Measurements from ENCODE around the gene MYPOP. TPM values are rescaled to one million over a fixed set of nuclear protein-coding genes. Genes with fewer than 3 reads are reported as not detected.

Gene MYPOP
- total and polyA plus RNA-seq, 11 donors: 7.9 to 16.0 (median 9.8) TPM

GRCh38 chr19:45878043-45878794 is 24.2 kb downstream of the MYPOP start:
- Histone ChIP-seq H3K36me3 (no peaks in the 10 kb centered on the region), H3K4me3 (no peak overlapping the region), H3K4me1 (peaks cover 0 to 29% (median 17%) of the 10 kb centered on the region in 12 donors), H3K9me3 (no peaks in the 10 kb centered on the region), H3K27ac (no peak overlapping the region), H3K27me3 (peaks cover 0 to 13% (median 0%) of the 10 kb centered on the region in 9 donors)
- TF ChIP-seq CTCF (IDR thresholded peaks at IDR 0.05): no peak
- TF ChIP-seq POLR2A (IDR thresholded peaks at IDR 0.05): no peak
- ATAC-seq (peak in 1 of 4 donors; percentile 21), DNase-seq (peak in 1 of 5 donors; percentile 13)
- intact Hi-C loops (cut with DNase I): no loop called here
- WGBS, 4 donors: 80 to 88% (median 82%) methylated on average over 10 to 11 of the region's 11 CpGs

GRCh38 chr19:45876411-45877197 is 25.8 kb downstream of the MYPOP start:
- peak; percentile 46 to 73 (median 62) for DNase-seq
- no peaks in the 10 kb centered on the region for H3K36me3 ChIP-seq

GRCh38 chr19:45876161-45876410 is 26.3 kb downstream of the MYPOP start:
- H3K36me3 ChIP-seq: no peaks in the 10 kb centered on the region
- H3K4me3 ChIP-seq: peak overlapping the region in 2 of 12 donors; percentile 19 to 43
- DNase-seq (no peak), ATAC-seq (peak in 1 of 4 donors; percentile 12)
- H3K4me1 ChIP-seq: peaks cover 0 to 18% (median 11%) of the 10 kb centered on the region in 12 donors
- 56 to 66% (median 60%) methylated on average over 4 of the region's 4 CpGs for WGBS, 4 donors
- intact Hi-C loops (cut with DNase I): no loop called here
- TF ChIP-seq CTCF (IDR thresholded peaks at IDR 0.05): no peak
- no peak for TF ChIP-seq POLR2A (IDR thresholded peaks at IDR 0.05)
- peak overlapping the region in 6 of 12 donors; percentile 17 to 83 (median 66) for H3K27ac ChIP-seq
- H3K27me3 ChIP-seq: peaks cover 0 to 13% (median 0%) of the 10 kb centered on the region in 9 donors
- no peaks in the 10 kb centered on the region for H3K9me3 ChIP-seq

More at GRCh38 chr19:45876411-45877197, 25.8 kb downstream of the MYPOP start:
- H3K4me3 ChIP-seq: peak overlapping the region in 11 of 12 donors; percentile 14 to 47 (median 35)
- WGBS, 4 donors: 15 to 31% (median 18%) methylated on average over 29 to 41 of the region's 41 CpGs
- ATAC-seq: peak in 3 of 4 donors; percentile 33 to 83 (median 52)
- intact Hi-C loops (cut with DNase I): no loop called here
- no peaks in the 10 kb centered on the region for H3K9me3 ChIP-seq
- H3K4me1 ChIP-seq: peaks cover 0 to 18% (median 11%) of the 10 kb centered on the region in 12 donors
- peak overlapping the region in 11 of 12 donors; percentile 16 to 83 (median 62) for H3K27ac ChIP-seq
- peaks cover 0 to 13% (median 0%) of the 10 kb centered on the region in 9 donors for H3K27me3 ChIP-seq
- no peak for TF ChIP-seq POLR2A (IDR thresholded peaks at IDR 0.05)
- no peak for TF ChIP-seq CTCF (IDR thresholded peaks at IDR 0.05)

- 87 to 95% (median 91%) methylated on average over 7 of the region's 7 CpGs for WGBS, 4 donors
- H3K27me3 ChIP-seq: peaks cover 0 to 13% (median 0%) of the 10 kb centered on the region in 9 donors
- no peak overlapping the region for H3K27ac ChIP-seq
- no peaks in the 10 kb centered on the region for H3K36me3 ChIP-seq
- H3K4me3 ChIP-seq: no peak overlapping the region
- no peaks in the 10 kb centered on the region for H3K9me3 ChIP-seq
- ATAC-seq (no peak), DNase-seq (peak in 1 of 5 donors; percentile 5)
- intact Hi-C loops (cut with DNase I): no loop called here
- H3K4me1 ChIP-seq: peaks cover 0 to 18% (median 11%) of the 10 kb centered on the region in 12 donors
- no peak for TF ChIP-seq CTCF (IDR thresholded peaks at IDR 0.05)
- TF ChIP-seq POLR2A (IDR thresholded peaks at IDR 0.05): no peak
These were observed 27.8 kb downstream of the MYPOP start for GRCh38 chr19:45874620-45874966.

All from heart left ventricle (tissue), 16 donors.